PFSK-1 (cell line): ENCODE data around the gene PLEKHG3.

ENCODE experiments used
- FOXP2 ChIP-seq: optimal IDR thresholded peaks from 2 replicates; pipeline ENCODE3; 2011; ENCODE audit warnings: borderline replicate concordance, control low read depth, inconsistent platforms; ENCODE audit not compliant: insufficient read depth; ENCODE audit errors: extremely low read length, extremely low read depth
- POLR2AphosphoS5 ChIP-seq: IDR thresholded peaks from 2 replicates; pipeline ENCODE4 v1.6.1; 2012; ENCODE audit warnings: low read depth, mild to moderate bottlenecking, control low read depth, low read length, moderate library complexity
- SIN3A ChIP-seq: IDR thresholded peaks from 2 replicates; pipeline ENCODE4 v1.6.1; 2012; ENCODE audit warnings: mild to moderate bottlenecking, low read length, moderate library complexity, borderline replicate concordance; ENCODE audit not compliant: insufficient read depth
- TAF1 ChIP-seq: IDR thresholded peaks from 2 replicates; pipeline ENCODE4 v1.6.1; 2012; ENCODE audit warnings: low read length, control low read depth, borderline replicate concordance; ENCODE audit not compliant: insufficient read depth
- TF ChIP-seq, protein P1 (sequence below), 2 experiments: IDR thresholded peaks; 2 replicates each; pipeline versions ENCODE4 v1.6.1 to v1.8.0; 2011 to 2012; ENCODE audit warnings: low read depth in 2 of 2, low read length in 2 of 2, control low read depth in 1 of 2, inconsistent platforms in 1 of 2, mild to moderate bottlenecking in 1 of 2, moderate library complexity in 1 of 2; ENCODE audit not compliant: insufficient read depth in 1 of 2

Gene PLEKHG3

DNA sequence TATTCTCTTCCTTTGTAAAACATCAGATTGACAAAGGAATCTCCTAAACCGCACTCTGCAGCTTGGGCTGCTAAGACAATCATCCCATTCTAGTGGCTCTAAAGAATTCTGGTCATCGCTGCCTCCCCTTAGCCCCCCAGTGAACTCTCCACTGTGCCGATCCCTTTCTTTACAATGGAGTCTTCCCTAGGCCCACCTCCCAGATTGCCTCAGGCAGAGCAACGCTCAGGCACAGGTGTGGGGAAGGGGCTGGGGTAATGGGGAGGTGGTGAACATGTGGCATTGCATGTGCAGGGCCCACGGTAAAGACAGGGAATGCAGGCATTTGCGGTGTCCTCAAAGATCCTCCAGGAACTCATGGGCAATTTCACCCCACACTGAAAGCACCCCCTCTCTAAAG lies 86.3 kb downstream of the PLEKHG3 start:
- TF ChIP-seq SIN3A (no peak), POLR2AphosphoS5 (no peak), FOXP2 (no peak), TAF1 (no peak)
- TF ChIP-seq, protein P1, sequence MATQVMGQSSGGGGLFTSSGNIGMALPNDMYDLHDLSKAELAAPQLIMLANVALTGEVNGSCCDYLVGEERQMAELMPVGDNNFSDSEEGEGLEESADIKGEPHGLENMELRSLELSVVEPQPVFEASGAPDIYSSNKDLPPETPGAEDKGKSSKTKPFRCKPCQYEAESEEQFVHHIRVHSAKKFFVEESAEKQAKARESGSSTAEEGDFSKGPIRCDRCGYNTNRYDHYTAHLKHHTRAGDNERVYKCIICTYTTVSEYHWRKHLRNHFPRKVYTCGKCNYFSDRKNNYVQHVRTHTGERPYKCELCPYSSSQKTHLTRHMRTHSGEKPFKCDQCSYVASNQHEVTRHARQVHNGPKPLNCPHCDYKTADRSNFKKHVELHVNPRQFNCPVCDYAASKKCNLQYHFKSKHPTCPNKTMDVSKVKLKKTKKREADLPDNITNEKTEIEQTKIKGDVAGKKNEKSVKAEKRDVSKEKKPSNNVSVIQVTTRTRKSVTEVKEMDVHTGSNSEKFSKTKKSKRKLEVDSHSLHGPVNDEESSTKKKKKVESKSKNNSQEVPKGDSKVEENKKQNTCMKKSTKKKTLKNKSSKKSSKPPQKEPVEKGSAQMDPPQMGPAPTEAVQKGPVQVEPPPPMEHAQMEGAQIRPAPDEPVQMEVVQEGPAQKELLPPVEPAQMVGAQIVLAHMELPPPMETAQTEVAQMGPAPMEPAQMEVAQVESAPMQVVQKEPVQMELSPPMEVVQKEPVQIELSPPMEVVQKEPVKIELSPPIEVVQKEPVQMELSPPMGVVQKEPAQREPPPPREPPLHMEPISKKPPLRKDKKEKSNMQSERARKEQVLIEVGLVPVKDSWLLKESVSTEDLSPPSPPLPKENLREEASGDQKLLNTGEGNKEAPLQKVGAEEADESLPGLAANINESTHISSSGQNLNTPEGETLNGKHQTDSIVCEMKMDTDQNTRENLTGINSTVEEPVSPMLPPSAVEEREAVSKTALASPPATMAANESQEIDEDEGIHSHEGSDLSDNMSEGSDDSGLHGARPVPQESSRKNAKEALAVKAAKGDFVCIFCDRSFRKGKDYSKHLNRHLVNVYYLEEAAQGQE (IDR thresholded peaks at IDR 0.05; ENCODE audit: insufficient read depth in 1 of 2, low read depth in 2 of 2, low read length in 2 of 2): no peak

DNA sequence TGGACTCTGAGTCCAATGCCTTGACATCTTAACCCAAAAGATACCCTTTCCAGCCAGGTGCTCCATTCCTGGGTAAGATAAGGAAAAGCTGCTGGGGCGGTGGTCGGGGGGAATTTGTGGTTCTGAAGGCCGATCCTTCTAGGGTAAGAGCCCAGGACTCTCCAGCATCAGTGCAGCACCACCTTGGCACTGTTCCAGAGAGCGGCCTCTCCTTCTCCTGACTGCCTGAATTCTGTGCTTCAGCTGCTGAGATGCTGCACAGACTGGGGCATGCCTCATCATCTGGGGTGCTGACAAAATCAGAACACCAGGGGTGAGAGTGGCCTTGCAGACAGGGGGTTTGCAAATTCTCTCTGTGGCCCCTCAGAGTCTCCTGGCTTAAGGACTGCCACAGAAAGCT lies 88.0 kb downstream of the PLEKHG3 start:
- no peak for TF ChIP-seq SIN3A
- TF ChIP-seq, protein P1 (IDR thresholded peaks at IDR 0.05; ENCODE audit: insufficient read depth in 1 of 2, low read depth in 2 of 2, low read length in 2 of 2): no peak
- TF ChIP-seq POLR2AphosphoS5: no peak
- no peak for TF ChIP-seq FOXP2
- no peak for TF ChIP-seq TAF1

DNA sequence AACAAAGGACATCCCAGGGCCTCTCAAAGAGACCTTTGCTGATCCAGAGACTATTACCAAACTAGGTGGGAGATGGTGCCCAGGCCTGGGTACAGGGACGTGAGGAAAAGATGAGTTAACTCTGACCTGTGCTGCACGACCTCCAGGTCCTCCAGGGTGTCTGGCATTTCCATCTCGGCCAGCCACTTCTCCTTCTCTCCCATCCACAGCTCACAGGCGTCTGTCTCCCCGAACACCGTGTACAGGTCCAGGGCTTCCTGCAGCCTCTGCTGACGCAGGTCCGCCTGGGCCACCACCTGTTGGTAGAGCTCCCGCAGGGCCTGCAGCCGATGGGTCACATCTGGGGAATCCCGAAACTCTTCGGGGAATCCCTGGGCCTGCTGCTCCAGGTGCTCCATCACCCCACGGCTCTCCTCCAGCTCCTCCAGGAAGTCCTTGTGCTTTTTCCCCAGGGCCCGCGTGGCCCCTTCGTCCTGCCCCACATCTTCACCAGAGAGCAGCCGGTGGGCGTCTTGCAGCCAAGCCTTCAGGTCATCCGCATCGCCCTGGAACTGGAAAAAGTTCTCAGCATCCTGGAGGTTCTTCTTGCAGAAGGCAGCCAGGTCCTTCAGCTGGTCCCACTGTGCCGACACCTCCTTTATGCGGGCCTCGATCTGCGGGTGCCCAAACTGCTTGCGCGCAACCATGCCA lies 88.8 kb downstream of the PLEKHG3 start:
- TF ChIP-seq POLR2AphosphoS5 (no peak), FOXP2 (no peak)

DNA sequence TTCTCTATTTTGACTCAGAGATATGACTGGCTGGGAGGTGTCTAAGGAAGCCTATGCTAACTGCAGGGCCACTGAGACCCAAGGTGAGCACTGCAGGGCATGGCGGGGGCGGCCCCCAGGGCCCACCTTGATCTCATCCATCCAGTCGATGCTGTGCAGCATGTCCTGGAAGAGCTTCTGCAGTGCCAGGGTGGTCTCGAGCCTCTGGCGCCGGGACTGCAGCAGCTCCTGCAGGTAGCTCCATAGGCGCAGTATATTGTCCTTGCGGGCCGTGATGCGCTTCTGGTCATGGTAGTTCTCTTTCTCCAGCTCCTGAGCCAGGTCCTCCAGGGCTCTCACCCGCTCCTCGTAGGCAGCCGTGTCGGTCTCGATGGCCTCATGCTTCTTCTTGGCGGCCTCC lies 91.0 kb downstream of the PLEKHG3 start:
- no peak for TF ChIP-seq TAF1

DNA sequence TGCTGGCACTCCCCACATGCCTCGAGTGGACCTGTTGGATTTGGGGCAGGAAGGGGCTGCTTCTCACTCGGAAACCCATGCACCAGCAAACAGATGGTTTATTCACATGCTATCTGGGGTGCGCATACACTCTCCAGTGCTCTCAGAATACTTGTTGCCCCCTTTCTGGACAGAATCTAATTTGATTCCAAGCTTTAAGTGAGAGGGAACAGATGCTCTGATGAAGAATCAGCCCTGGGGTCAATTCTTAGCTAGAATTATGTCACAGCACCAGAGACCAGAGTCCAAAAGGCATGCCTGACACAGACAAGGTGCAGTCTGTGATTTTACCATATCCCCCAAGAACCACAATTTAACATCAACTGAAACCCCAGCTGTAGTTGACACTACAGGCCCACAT lies 91.7 kb downstream of the PLEKHG3 start:
- TF ChIP-seq, protein P1 (IDR thresholded peaks at IDR 0.05; ENCODE audit: insufficient read depth in 1 of 2, low read depth in 2 of 2, low read length in 2 of 2): no peak

DNA sequence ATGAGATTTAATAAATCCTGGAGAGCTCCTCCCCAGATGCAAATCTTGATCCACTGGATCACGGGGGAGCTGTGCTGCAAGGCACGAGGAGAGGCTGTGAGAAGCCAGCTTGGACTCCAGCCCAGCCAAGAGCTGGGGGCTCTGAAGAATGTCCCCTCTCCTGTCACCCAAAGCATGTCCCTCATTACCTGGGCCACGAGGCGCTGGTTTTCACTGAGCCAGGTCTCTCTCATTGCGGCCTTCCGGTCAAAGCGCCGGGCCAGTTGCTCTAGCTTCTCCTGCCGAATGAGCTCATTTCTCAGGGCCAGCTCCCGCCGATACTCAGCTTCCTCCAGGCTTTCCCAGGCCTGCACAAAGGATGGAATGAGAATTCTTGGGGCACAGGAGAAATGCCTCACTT lies 92.1 kb downstream of the PLEKHG3 start:
- TF ChIP-seq TAF1 (no peak), FOXP2 (no peak), SIN3A (no peak), POLR2AphosphoS5 (no peak)
- TF ChIP-seq, protein P1 (IDR thresholded peaks at IDR 0.05; ENCODE audit: insufficient read depth in 1 of 2, low read depth in 2 of 2, low read length in 2 of 2): no peak
